Measurements from ENCODE around the gene FHL1.

FHL1 gene

GRCh38 chrX:136190038-136190713 is 42.8 kb downstream of the FHL1 start:
- no peak for DNase-seq

- DNase-seq = no peak
Observed at GRCh38 chrX:136191171-136191570, 43.8 kb downstream of the FHL1 start.

GRCh38 chrX:136192135-136192534 is 44.8 kb downstream of the FHL1 start:
- DNase-seq = no peak

GRCh38 chrX:136192839-136193414 is 45.6 kb downstream of the FHL1 start:
- DNase-seq = no peak

GRCh38 chrX:136193771-136194170 is 46.4 kb downstream of the FHL1 start:
- DNase-seq = no peak

GRCh38 chrX:136194536-136194935 is 47.2 kb downstream of the FHL1 start:
- DNase-seq = no peak

- DNase-seq = no peak
Observed at GRCh38 chrX:136195247-136195646, 47.9 kb downstream of the FHL1 start.

GRCh38 chrX:136196691-136197155 is 49.4 kb downstream of the FHL1 start:
- no peak for DNase-seq

GRCh38 chrX:136198010-136198409 is 50.7 kb downstream of the FHL1 start:
- no peak for DNase-seq

- no peak for DNase-seq
Observed at GRCh38 chrX:136198678-136199243, 51.4 kb downstream of the FHL1 start.

GRCh38 chrX:136199365-136199764 is 52.0 kb downstream of the FHL1 start:
- no peak for DNase-seq

GRCh38 chrX:136200466-136200865 is 53.1 kb downstream of the FHL1 start:
- no peak for DNase-seq

GRCh38 chrX:136201601-136202000 is 54.3 kb downstream of the FHL1 start:
- DNase-seq = no peak

GRCh38 chrX:136202889-136203288 is 55.6 kb downstream of the FHL1 start:
- no peak for DNase-seq

GRCh38 chrX:136203438-136203837 is 56.1 kb downstream of the FHL1 start:
- no peak for DNase-seq

GRCh38 chrX:136203951-136204350 is 56.6 kb downstream of the FHL1 start:
- no peak for DNase-seq

GRCh38 chrX:136204571-136204970 is 57.2 kb downstream of the FHL1 start:
- DNase-seq = no peak

GRCh38 chrX:136205882-136206380 is 58.6 kb downstream of the FHL1 start:
- no peak for DNase-seq

- no peak for DNase-seq
Observed at GRCh38 chrX:136206916-136207315, 59.6 kb downstream of the FHL1 start.

GRCh38 chrX:136207546-136207945 is 60.2 kb downstream of the FHL1 start:
- no peak for DNase-seq

- no peak for DNase-seq
Observed at GRCh38 chrX:136209016-136209738, 61.8 kb downstream of the FHL1 start.

GRCh38 chrX:136209751-136210150 is 62.4 kb downstream of the FHL1 start:
- no peak for DNase-seq

- DNase-seq = no peak
Observed at GRCh38 chrX:136210243-136210642, 62.9 kb downstream of the FHL1 start.

- DNase-seq = no peak
Observed at GRCh38 chrX:136210806-136211205, 63.5 kb downstream of the FHL1 start.

Measured in DMS153 (cell line).